ENCODE data around the gene ITGAE.
"Not testable (repeated sequence)": the region's sequence is repeated elsewhere in the genome, so short reads cannot be mapped to it uniquely, and the experiment has no call there.

ITGAE gene

DNA sequence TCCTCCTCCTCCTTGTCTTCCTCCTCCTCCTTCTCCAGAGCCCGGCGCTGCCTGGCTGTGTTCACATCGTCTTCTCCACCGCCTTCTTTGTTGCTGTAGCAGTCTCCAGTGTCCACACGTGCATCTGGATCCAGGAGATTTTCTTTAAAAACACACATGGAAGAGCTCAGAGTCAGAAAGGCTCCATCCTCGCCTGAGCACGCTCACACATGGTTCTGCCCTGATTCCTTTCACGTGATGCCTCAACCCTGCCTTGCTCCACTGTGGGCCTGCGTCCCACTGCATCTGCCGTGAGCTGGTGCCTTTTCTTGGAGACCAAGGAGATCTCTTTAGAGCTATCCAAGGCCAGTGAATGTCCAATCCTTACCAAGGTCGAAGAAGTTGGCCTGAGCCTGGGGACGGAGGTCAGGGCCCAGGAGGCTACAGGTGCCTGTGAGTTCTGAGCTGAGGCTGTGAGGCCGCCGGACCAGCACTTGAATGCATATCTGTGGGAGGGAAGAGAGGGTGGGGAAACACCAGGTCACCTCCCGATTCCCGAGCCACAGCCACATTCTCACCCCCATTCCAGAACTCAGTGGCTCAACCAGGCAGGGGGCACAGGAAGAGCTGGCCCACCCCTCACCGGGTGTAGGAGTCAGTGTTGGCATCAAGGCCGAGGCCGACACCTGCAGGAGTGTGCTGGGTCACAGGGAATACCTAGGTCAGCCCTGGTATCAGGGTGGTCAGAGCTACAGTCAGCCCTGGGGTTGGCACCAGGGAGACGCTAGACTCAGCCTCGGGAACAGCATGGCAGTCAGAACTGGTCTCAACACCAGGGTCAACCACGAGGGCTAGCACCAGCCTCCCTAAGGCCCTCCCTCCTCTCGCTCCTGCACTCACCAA, 39.7 kb downstream of the ITGAE start:
- DNase-seq (ENCODE audit: low spot score), result no peak

DNA sequence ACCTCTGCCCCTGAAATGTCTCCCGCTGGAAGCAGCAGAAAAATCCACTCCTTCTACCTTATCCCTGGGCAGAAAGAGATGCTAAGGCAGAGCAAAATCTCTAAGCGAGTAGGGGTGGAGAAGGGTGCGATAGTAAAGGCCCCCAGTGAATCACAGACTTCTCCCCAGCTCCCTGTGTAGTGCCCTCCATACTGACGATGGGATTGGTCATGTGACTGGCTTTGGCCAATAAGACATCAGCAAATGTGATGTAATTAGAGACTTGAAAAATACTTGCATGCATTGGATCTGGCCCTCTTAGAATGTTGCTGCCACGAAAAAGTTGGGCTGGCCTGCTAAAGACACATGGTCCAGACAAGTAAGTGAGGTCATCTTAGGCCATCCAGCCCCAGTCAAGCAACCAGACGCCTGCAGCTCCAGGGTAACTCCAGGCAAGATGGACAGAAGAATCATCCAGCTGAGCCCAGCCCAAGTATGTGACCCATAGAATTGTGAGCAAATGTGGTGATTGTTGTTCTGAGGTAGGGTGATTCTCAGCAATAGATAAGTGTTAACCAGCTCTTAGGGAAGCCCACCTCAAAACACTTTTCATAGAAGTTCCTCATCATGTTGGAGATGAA, 41.3 kb downstream of the ITGAE start:
- no peak for DNase-seq (ENCODE audit: low spot score)

DNA sequence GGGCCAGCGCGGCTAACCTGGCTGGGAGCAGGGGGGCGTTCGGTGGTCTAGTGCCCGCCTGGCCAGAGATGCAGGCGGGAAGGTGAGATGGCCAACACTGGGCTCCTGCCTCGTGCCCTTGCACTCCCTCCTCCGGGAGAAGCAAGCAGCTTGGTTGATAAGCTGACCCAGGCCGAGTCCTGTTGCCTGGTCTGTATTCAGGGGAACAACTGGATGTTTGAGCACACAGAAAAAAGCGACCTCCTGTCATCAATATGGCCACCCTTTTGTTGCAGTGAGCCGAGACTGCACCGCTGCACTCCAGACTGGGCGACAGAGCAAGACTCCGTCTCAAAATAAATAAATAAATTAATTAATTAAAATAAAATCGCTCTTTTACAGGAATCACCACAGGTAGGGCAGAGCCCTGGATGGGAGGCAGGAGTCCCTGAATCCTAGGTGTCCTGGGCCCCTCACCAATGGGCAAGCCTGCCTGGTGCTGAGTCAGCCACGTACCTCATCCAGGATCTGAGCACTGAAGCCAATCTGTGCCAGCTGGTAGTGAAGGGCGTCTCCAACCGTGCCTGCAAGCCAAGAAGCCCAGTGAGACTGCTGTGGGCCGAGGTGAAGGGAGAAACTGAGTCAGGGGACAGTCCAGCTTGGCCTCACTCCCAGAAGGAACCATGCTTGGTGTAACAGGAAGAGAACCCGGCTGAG, 45.5 kb downstream of the ITGAE start:
- DNase-seq (ENCODE audit: low spot score), result no peak

DNA sequence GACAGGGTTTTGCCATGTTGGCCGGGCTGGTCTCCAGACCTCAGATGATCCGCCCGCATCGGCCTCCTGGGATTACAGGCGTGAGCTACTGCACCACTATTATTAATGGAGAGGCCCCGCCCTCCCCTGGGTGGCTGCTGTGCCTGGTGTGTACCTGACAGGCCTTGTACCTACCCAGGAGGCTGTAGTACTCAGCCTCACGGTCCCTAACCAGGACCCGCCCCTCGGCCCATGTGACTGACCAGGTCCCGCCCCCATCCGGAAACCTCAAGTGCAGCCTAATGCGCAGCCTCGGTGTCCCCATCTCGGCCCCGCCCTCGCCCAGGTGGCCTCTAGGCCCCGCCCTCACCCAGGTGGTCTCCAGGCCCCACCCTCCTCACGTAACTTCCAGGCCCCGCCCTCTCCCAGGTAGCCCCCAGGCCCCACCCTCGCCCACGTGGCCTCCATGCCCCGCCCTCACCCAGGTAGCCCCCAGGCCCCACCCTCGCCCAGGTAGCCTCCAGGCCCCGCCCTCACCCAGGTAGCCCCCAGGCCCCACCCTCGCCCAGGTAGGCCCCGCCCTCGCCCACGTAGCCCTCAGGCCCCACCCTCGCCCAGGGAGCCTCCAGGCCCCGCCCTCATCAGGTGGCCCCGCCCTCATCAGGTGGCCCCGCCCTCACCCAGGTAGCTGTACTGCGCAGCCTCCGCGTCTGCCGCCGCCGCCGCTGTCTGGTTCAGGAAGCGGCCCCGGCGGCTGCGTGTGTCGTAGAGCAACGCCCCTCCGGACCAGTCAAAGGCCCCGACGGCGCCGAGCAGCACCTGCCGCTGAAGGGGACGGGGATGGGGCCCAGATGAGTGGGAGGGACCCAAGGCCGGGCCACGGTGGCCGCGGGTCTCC, 46.3 kb downstream of the ITGAE start:
- no peak for DNase-seq (ENCODE audit: low spot score)

DNA sequence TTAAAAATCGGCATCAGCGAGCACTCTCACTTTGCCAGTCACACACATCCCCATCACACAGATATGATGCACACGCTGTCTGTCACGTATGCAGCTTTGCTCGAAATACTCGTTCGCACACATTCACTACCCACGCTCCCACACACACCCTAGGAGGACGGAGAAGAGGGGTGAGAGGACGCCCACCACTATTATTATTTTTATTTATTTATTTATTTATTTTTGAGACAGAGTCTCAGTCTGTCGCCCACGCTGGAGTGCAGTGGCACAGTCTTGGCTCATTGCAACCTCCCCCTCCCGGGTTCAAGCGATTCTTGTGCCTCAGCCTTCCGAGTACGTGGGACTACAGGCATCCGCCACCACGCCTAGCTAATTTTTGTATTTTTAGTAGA, 46.9 kb downstream of the ITGAE start:
- no peak for DNase-seq (ENCODE audit: low spot score)

DNA sequence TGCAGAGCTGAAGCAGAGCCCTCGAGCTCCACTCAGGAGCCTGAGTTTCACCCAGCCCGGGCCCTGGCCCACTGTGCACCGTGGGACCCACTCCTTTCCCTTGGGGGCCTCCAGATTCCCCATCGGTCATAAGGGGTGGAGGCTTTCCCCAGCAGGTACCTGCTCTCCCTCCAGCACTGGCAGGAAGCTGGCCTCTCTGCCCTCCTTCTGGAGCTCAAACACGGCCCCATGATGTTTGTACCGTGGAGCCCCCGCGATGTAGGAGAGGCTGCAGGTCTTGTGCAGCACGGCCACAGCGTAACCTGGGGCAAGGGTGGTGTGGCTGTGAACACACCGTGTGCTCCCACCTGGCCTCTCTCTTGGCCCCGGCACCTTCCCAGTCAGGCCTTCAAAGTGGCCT, 47.4 kb downstream of the ITGAE start:
- DNase-seq (ENCODE audit: low spot score), result no peak

DNA sequence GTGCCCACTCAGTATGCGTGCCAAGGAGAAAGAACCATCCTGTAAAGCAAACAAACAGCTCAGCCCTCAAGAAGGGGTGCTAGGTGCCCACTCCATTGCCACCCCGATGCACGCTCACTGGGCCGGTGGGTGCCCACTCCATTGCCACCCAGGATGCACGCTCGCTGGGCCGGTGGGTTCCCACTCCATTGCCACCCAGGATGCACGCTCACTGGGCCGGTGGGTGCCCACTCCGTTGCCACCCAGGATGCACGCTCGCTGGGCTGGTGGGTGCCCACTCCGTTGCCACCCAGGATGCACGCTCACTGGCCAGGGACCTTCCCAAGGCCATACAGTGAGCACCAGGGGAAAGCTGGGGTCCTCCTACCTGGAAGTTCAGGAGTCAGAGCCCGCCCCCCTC, 49.2 kb downstream of the ITGAE start:
- no peak for DNase-seq (ENCODE audit: low spot score)

DNA sequence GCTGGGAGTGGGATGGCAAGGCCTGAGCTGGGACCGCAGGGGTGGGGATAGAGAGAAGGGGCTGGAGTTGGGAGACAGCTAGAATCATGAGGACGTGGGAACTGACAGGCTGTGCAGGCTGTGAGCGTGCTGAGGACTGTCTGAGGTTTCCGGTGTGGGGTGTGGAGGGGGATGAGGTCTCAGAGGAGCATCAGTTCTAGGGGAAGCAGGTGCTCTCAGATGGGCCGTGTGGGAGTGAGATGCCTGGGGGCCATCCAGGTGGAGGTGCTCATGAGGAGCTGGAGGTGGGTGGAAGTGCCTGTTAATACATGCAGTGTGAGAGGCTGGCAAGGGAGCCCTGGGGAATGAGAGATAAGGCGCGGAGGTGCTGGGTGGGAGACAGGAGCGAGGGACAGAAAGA, 50.1 kb downstream of the ITGAE start:
- DNase-seq (ENCODE audit: low spot score), result no peak

DNA sequence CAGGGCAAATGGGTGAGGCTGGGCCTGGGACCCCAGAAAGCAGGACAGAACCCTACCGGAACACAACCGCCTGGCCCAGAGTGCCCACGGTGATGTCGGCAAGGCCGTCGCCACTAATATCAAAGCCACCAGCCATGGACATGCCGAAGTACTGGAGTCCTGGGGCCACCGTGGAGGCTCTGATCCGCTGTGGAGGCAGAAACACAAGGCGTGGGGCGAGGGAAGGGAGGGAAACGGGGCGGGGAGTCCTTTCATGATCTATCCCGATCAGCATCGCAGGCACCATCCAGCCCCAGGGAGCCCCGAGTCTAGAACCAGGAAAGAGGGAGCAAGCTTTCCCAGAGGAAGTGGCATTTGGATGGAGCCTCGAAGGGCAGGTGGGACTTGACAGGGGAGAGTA, 50.7 kb downstream of the ITGAE start:
- no peak for DNase-seq (ENCODE audit: low spot score)

DNA sequence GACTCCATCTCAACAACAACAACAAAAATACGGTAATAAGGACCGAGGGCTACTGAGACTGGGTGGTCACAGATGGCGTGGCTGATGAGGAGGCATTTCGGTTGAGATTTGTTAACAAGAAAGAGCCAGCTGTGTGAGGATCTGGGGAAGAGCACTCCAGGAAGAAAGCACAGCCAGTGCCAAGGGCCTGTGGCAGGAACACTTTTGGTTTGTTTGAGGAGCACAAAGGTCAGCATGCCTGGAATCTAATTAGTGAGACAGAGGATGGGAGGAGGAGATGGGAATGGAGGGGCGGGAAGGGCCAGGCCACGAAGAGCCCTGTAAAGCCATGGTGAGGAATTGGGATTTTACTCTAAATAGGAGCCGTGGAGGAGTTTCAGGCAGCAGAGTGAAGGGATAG, 52.4 kb downstream of the ITGAE start:
- no peak for DNase-seq (ENCODE audit: low spot score)

DNA sequence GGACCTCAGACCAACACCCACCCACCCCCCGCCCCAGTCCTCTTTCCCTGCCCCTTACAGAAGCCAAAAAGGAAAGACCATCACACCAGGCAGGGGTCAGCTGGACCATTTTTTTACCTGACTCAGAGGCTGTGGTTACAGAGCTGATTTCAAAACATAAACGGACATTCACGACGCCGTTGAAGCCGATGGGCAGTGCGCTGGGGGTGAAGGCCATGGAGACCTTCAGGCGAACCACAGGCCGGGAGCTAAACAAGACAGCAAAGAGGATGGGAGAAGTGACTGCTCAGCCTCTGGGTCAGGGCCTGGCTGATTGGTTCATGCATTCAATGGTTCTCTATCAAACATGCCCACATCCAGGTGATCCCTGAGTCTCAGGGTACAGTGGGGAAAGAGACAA, 53.2 kb downstream of the ITGAE start:
- DNase-seq (ENCODE audit: low spot score), result no peak

DNA sequence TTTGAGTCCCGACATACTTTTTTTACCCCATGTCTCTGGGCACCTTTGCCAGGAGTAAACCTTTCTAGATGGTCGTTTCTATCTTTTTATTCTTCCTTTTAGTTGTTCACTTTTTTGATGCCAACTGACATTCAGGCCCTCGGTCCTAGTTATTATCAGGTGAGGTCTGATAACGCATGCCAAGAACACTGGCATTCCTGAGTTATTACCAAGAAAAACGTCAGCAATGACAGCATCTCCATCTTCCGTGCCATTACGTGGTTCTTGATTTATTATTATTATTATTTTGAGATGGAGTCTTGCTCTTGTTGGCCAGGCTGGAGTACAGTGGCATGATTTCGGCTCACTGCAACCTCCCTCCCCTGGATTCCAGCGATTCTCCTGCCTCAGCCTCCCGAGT, 55.9 kb downstream of the ITGAE start:
- no peak for DNase-seq (ENCODE audit: low spot score)

DNA sequence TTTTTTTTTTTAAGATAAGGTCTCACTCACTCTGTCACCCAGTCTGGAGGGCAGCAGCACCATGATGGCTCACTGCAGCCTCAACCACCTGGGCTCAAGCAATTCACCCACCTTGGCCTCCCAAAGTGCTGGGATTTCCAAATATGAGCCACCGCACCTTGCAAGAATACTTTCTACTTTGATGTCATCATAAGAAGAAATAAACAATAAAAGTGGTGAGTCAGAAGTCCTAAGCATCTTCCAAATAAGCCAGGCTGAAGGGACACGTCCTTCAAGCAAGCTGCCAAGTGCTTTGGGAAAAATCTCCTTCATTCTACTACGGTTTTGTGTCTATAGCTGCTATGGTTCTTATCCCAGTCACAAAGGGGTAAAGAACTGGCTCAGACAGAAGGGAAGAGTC, 57.0 kb downstream of the ITGAE start:
- DNase-seq (ENCODE audit: low spot score), result no peak

DNA sequence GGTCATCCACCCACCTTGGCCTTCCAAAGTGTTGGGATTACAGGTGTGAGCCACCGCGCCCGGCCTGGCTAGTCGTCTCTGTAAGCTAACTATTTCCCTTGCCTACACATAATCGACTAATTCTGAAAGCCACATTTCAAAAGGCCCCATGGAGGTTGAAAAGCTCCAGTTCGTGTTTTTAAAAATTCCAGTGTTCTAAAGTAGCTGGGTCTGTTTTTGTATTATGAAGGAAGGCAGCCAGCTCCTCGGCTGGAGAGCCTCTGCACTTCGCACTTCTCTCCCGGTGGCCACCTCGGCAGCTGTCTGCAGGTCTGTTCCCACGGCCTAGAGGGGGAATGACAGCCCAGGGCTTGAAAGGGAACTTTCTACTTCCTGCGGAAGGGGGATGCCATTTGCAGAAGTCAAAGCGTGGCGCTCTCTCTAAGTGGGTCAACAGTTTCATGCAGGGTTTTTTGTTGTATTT, 60.3 kb downstream of the ITGAE start:
- DNase-seq (ENCODE audit: low spot score), result no peak

DNA sequence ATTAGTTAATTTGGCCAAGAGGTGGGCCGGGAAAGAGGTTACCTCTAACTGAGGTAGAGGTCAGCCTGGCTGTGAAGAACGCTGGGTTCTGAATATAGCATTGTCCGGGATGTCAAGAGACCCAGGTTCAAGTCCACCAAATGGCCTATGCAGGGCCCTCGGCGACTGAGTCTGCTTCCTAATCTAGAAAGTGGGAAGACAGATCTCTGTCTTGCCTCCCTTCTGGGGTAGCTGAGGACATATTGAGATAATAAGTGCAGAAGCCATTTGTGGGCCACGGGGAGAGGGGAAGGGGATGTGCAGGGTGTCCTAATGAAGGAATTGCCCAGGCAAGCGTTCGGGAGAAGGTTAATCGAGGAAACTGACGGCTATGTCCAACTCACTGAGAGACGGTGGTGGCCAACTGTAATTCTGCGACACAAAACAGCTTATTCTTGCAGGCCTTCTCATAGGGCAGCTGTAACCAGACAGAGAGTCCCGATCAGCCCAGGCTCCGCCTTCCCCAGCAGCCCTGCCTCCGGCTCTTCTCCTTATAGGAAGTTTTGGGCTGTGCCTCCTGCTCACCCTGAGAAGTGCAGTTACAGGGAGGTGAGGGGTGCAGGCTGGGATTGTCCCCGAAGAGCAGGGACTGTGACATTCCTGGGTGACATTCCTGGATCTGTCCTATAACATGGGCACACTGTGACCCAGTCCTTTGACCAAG, 61.4 kb downstream of the ITGAE start:
- no peak for DNase-seq (ENCODE audit: low spot score)

DNA sequence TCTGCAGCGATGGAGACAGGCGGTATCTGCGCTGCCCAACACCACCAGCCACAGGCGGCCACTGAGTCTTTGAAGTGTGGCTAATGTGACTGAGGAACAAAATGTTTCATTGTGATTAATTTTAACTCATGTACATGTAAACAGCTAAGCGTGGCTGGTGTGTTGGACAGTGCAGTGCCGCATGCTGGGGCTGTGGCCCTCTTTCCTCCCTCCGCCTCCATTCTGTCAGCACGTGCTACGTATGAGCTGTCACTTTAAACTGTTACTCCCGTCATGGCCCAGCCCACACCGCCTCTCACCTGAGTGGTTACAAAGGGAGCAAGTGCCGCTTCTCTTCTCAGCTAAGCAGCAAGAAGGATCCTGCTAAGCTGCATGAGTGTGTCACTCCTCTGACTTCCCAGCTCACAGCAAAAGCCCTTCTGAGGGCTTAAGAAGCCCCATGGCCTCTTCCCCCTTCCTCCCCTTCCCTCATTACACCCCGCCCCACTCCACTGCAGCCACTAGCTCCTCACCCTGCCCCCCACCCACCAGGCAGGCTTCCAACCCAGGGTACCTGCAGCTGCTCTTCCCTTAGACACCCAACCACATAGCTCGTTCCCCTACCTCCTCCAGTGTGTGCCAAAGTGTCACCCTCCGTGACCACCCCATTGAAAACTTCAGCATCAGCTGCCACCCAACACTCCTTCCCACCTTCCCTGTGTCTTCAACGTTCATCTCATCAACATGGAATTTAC, 62.3 kb downstream of the ITGAE start:
- no peak for DNase-seq (ENCODE audit: low spot score)

DNA sequence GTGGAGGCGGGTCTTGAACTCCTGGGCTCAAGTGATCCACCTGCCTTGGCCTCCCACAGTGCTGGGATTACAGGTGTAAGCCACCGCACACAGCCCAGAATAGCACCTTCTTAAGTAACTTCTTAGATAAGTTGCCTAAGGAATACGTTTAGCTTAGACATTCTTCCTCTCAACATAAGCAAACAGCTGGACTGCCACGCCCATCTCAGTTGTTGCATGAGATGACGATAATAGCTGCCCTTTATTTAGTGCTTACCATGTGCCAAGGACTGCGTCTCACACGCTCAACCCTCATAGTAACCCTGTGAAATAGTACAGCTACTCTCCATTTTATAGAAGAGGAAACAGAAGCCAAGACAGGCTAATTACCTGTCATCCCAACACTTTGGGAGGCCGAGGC, 65.5 kb downstream of the ITGAE start:
- DNase-seq (ENCODE audit: low spot score), result no peak

DNA sequence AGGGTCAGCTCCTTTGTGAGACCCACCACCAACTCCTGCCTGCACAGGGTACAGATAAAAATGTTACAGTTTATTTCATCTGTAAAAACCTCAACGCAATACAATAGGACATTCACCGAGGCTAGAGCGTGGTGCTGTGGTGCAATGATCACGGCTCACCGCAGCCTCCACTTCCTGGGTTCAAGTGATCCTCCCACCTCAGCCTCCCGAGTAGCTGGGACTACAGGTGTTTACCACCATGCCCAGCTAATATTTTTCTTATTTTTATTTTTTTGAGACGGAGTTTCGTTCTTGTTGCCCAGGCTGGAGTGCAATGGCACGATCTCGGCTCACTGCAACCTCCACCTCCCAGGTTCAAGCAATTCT, 66.1 kb downstream of the ITGAE start:
- not testable (repeated sequence) for DNase-seq (ENCODE audit: low spot score)

DNA sequence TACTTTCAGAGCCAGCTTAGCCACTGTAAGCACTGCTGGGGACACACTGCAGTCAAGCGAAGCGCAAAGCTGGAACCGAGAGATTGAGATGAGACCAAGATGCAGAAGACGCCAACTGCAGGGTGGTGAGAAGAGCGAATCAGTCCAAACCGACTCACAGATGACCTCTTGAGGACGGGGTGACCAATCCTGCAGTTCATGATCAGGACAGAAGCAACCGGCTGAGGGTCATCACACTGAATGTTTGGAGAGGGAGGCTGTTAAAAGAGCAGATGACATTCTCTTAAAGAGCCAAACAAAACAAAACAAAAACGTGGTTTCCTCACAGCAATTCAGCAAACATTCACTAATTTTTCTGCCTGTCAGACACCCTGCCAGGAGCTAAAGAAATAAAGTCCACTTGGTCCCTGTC, 68.8 kb downstream of the ITGAE start:
- DNase-seq (ENCODE audit: low spot score), result no peak

DNA sequence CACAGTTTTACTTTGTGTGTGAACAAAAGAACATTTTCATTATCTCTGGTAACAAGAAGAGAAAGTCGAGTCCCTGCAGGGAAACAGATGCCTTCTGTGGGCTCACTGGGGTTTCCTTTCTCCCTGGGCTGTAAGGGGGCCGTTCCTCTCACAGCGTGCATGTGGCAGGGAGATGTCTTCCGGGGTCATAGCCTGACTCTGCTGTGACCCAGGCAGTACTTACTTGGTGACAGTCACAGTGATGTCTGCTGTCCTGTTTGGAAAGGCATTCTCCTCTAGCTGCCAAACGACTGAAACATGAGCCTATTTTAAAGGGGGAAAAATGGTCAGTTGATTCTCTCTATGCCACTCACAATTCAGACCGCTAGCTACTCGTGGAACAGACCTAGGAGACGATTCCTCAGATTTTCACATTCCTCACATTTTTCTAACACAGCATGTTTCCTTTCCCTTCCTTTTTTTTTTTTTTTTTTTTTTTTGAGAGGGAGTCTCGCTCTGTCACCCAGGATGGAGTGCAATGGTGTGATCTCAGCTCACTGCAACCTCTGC, 70.0 kb downstream of the ITGAE start:
- no peak for DNase-seq (ENCODE audit: low spot score)

DNA sequence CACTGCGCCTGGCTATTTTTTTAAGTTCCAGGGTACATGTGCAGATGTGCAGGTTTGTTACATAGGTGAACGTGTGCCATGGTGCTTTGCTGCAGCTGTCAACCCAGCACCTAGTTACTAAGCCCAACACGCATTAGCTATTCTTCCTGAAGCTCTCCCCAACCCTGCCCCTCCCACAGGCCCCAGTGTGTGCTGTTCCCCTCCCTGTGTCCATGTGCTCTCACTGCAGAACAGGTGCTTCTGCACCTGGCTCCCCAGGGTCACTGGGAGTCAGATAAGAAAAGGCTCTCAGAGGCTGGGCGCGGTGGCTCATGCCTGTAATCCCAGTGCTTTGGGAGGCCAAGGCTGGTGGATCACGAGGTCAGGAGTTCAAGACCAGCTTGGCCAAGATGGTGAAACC, 71.1 kb downstream of the ITGAE start:
- no peak for DNase-seq (ENCODE audit: low spot score)

All from left forelimb (tissue), 1 donor.